H1 (cell line): ENCODE measurements around the gene PLCH2. TPM values are rescaled to one million over a fixed set of nuclear protein-coding genes. Genes with fewer than 3 reads are reported as not detected.

Source experiments
- CBX8 ChIP-seq: fragments of 300-800, 300-1000 bp; sonication (generic); IDR thresholded peaks from 2 replicates; pipeline ENCODE4 v1.7.1; 2016; ENCODE audit warnings: low read depth, low read length, borderline replicate concordance
- CEBPB ChIP-seq: IDR thresholded peaks from 2 replicates; pipeline ENCODE4 v1.6.1; 2012; ENCODE audit warnings: low read depth, low read length
- CHD7 ChIP-seq: fragments of 300-600 bp; sonication (generic); IDR thresholded peaks from 2 replicates; pipeline ENCODE4 v1.7.1; 2012; ENCODE audit warnings: low read length, moderate library complexity, mild to moderate bottlenecking, inconsistent platforms; ENCODE audit not compliant: insufficient replicate concordance
- CTBP2 ChIP-seq: IDR thresholded peaks from 2 replicates; pipeline ENCODE4 v1.7.0; 2011; ENCODE audit warnings: borderline replicate concordance, mild to moderate bottlenecking, moderate library complexity, mixed read lengths, low read length; ENCODE audit not compliant: insufficient read depth, insufficient read length
- HDAC2 ChIP-seq, 2 experiments: fragments of 300-600 bp in 1 of 2; sonication (generic) in 1 of 2; IDR thresholded peaks; 2 replicates each; pipeline ENCODE4 v1.6.1; 2011 to 2012; ENCODE audit warnings: low read depth in 2 of 2, low read length in 2 of 2, mild to moderate bottlenecking in 2 of 2, moderate library complexity in 2 of 2, borderline replicate concordance in 1 of 2, inconsistent platforms in 1 of 2
- KDM1A ChIP-seq: fragments of 200-600, 300-600 bp; sonication (generic); IDR thresholded peaks from 2 replicates; pipeline ENCODE4 v1.7.1; 2016; ENCODE audit warnings: mild to moderate bottlenecking, low read length, borderline replicate concordance
- POLR2A ChIP-seq, 2 experiments: IDR thresholded peaks; 1 replicate in 1 of 2; 2 replicates in 1 of 2; pipeline ENCODE4 v1.6.1; 2011; ENCODE audit warnings: low read depth in 2 of 2, low read length in 2 of 2, mild to moderate bottlenecking in 2 of 2; ENCODE audit errors: control extremely low read depth in 1 of 2
- POLR2AphosphoS5 ChIP-seq: IDR thresholded peaks from 2 replicates; pipeline ENCODE4 v1.6.1; 2011; ENCODE audit warnings: low read depth, low read length
- SAP30 ChIP-seq: fragments of 300-600 bp; sonication (generic); IDR thresholded peaks from 2 replicates; pipeline ENCODE4 v1.7.1; 2012; ENCODE audit warnings: low read length, moderate library complexity, mild to moderate bottlenecking, inconsistent platforms; ENCODE audit not compliant: insufficient read depth, insufficient replicate concordance
- SP2 ChIP-seq: IDR thresholded peaks from 2 replicates; pipeline ENCODE4 v1.6.1; 2012; ENCODE audit warnings: mild to moderate bottlenecking, low read length, inconsistent platforms
- TAF7 ChIP-seq: optimal IDR thresholded peaks from 2 replicates; pipeline ENCODE3; 2011; ENCODE audit warnings: low read depth, mild to moderate bottlenecking, inconsistent platforms, low read length, moderate library complexity, borderline replicate concordance
- YY1 ChIP-seq: IDR thresholded peaks from 2 replicates; pipeline ENCODE4 v1.6.1; 2011; ENCODE audit warnings: low read depth, mild to moderate bottlenecking, low read length
- polyA plus RNA-seq, 7 experiments: library from polyadenylated mRNA; depleted of rRNA in 3 of 7; stranded (reverse) in 5 of 7; unstranded in 2 of 7; fragments of >200 nt in 5 of 7; fragments of 200-250 nt in 2 of 7; gene quantifications; 1 replicate in 5 of 7; 2 replicates in 1 of 7; 4 replicates in 1 of 7; pipeline versions ENCODE4 v1.2.1 to v1.2.3, GENCODE V29; 2011 to 2013; ENCODE audit warnings: missing spikeins in 2 of 7, mixed read lengths in 2 of 7
- total RNA-seq: library from RNA; stranded (reverse); fragmentation: NEBNext Ultra II Directional; extraction: Animal tissue kit (Norgen Biotek cat#: 25700); gene quantifications from 2 replicates; pipeline ENCODE4 v1.2.1, GENCODE V29; 2021

PLCH2 gene
- total and polyA plus RNA-seq, 2 of the 8 experiments (the other 6 are each of a cell fraction or from before 2014, with no cell fraction given): 0.14 to 0.19 TPM

GRCh38 chr1:2483026-2483425 is 6.9 kb downstream of the PLCH2 start (continued):
- no peak for TF ChIP-seq CHD7
- TF ChIP-seq SAP30: no peak
- no peak for TF ChIP-seq CTBP2
- TF ChIP-seq POLR2AphosphoS5: no peak
- TF ChIP-seq TAF7: no peak
- no peak for TF ChIP-seq POLR2A (IDR thresholded peaks at IDR 0.05; ENCODE audit: control extremely low read depth in 1 of 2, low read depth in 2 of 2, low read length in 2 of 2)
- no peak for TF ChIP-seq KDM1A
- TF ChIP-seq HDAC2 (IDR thresholded peaks at IDR 0.05; ENCODE audit: borderline replicate concordance in 1 of 2, low read depth in 2 of 2, low read length in 2 of 2): no peak
- TF ChIP-seq CEBPB: no peak
- TF ChIP-seq SP2: no peak
- no peak for TF ChIP-seq CBX8
- no peak for TF ChIP-seq YY1
